ENCODE measurements around the gene TLK1.

TLK1 gene

GRCh38 chr2:171160119-171160955, at the start of gene TLK1:
TSS of gene TLK1 (minus strand) at chr2:171160893. CDS start at chr2:171160428, 465 bp downstream.
- FAIRE-seq (no peak), DNase-seq (ENCODE audit: low spot score) (peak; percentile 62)

- DNase-seq (ENCODE audit: low spot score) (no peak), FAIRE-seq (no peak)
Measured at GRCh38 chr2:171210216-171210863, 49.6 kb upstream of the TLK1 start.

GRCh38 chr2:171208657-171209056, 48.0 kb upstream of the TLK1 start:
- FAIRE-seq (no peak), DNase-seq (ENCODE audit: low spot score) (no peak)

- no peak for FAIRE-seq
Measured at GRCh38 chr2:171206422-171207115, 45.9 kb upstream of the TLK1 start.

GRCh38 chr2:171205551-171205950, 44.9 kb upstream of the TLK1 start:
- no peak for DNase-seq (ENCODE audit: low spot score)
- no peak for FAIRE-seq

More at GRCh38 chr2:171206422-171207115, 45.9 kb upstream of the TLK1 start:
- DNase-seq (ENCODE audit: low spot score): no peak

GRCh38 chr2:171201767-171202166, 41.1 kb upstream of the TLK1 start:
- DNase-seq (ENCODE audit: low spot score): no peak
- no peak for FAIRE-seq

GRCh38 chr2:171201271-171201670, 40.6 kb upstream of the TLK1 start:
- FAIRE-seq: no peak
- no peak for DNase-seq (ENCODE audit: low spot score)

GRCh38 chr2:171200469-171200868, 39.8 kb upstream of the TLK1 start:
- no peak for FAIRE-seq
- DNase-seq (ENCODE audit: low spot score): no peak

GRCh38 chr2:171191021-171191420, 30.3 kb upstream of the TLK1 start:
- DNase-seq (ENCODE audit: low spot score) (no peak), FAIRE-seq (no peak)

GRCh38 chr2:171187819-171188218, 27.1 kb upstream of the TLK1 start:
- no peak for FAIRE-seq
- no peak for DNase-seq (ENCODE audit: low spot score)

GRCh38 chr2:171187177-171187576, 26.5 kb upstream of the TLK1 start:
- no peak for DNase-seq (ENCODE audit: low spot score)
- FAIRE-seq: no peak

- no peak for FAIRE-seq
- DNase-seq (ENCODE audit: low spot score): no peak
Measured at GRCh38 chr2:171185941-171186340, 25.2 kb upstream of the TLK1 start.

- FAIRE-seq (no peak), DNase-seq (ENCODE audit: low spot score) (no peak)
Measured at GRCh38 chr2:171185165-171185818, 24.6 kb upstream of the TLK1 start.

GRCh38 chr2:171181064-171182049, 20.7 kb upstream of the TLK1 start:
- no peak for FAIRE-seq

GRCh38 chr2:171180229-171180930, 19.7 kb upstream of the TLK1 start:
- no peak for FAIRE-seq
- DNase-seq (ENCODE audit: low spot score): no peak

More at GRCh38 chr2:171181064-171182049, 20.7 kb upstream of the TLK1 start:
- DNase-seq (ENCODE audit: low spot score): no peak

- FAIRE-seq (no peak), DNase-seq (ENCODE audit: low spot score) (no peak)
Measured at GRCh38 chr2:171178993-171179392, 18.3 kb upstream of the TLK1 start.

- DNase-seq (ENCODE audit: low spot score) (no peak), FAIRE-seq (no peak)
Measured at GRCh38 chr2:171176516-171176915, 15.8 kb upstream of the TLK1 start.

- DNase-seq (ENCODE audit: low spot score): no peak
- FAIRE-seq: no peak
Measured at GRCh38 chr2:171174075-171174474, 13.4 kb upstream of the TLK1 start.

- no peak for FAIRE-seq
Measured at GRCh38 chr2:171173087-171173486, 12.4 kb upstream of the TLK1 start.

GRCh38 chr2:171171808-171172207, 11.1 kb upstream of the TLK1 start:
- FAIRE-seq (no peak), DNase-seq (ENCODE audit: low spot score) (no peak)

More at GRCh38 chr2:171173087-171173486, 12.4 kb upstream of the TLK1 start:
- DNase-seq (ENCODE audit: low spot score): no peak

All from RCC 7860 (cell line).